ENCODE measurements around the gene RELT. TPM values are rescaled to one million over a fixed set of nuclear protein-coding genes. Genes with fewer than 3 reads are reported as not detected.

Gene RELT
- total RNA-seq, 1 donor from 2014 or later, result 7.8 TPM

- DNase-seq, result no peak
Measured at GRCh38 chr11:73392108-73393010, 16.2 kb downstream of the RELT start.

GRCh38 chr11:73393011-73393380 lies 16.8 kb downstream of the RELT start:
- DNase-seq, result peak; percentile 69

GRCh38 chr11:73393479-73394415 lies 17.5 kb downstream of the RELT start:
- peak; percentile 91 for DNase-seq

GRCh38 chr11:73394416-73395296 lies 18.5 kb downstream of the RELT start:
- no peak for DNase-seq

- DNase-seq, result no peak
Measured at GRCh38 chr11:73395297-73396208, 19.4 kb downstream of the RELT start.

- DNase-seq, result no peak
Measured at GRCh38 chr11:73396251-73396930, 20.2 kb downstream of the RELT start.

GRCh38 chr11:73396985-73397384 lies 20.8 kb downstream of the RELT start:
- no peak for DNase-seq

- DNase-seq, result no peak
Measured at GRCh38 chr11:73397468-73398131, 21.4 kb downstream of the RELT start.

- no peak for DNase-seq
Measured at GRCh38 chr11:73398132-73398526, 21.9 kb downstream of the RELT start.

- DNase-seq, result no peak
Measured at GRCh38 chr11:73398721-73399120, 22.5 kb downstream of the RELT start.

- DNase-seq, result peak; percentile 67
Measured at GRCh38 chr11:73399159-73399590, 23.0 kb downstream of the RELT start.

GRCh38 chr11:73399636-73400035 lies 23.4 kb downstream of the RELT start:
- DNase-seq, result no peak

GRCh38 chr11:73400293-73400692 lies 24.1 kb downstream of the RELT start:
- no peak for DNase-seq

GRCh38 chr11:73401217-73401923 lies 25.2 kb downstream of the RELT start:
- no peak for DNase-seq

- no peak for DNase-seq
Measured at GRCh38 chr11:73401924-73402833, 26.0 kb downstream of the RELT start.

- DNase-seq, result peak; percentile 51
Measured at GRCh38 chr11:73402834-73403185, 26.6 kb downstream of the RELT start.

GRCh38 chr11:73403541-73403940 lies 27.3 kb downstream of the RELT start:
- DNase-seq, result no peak

- DNase-seq, result peak; percentile 70
Measured at GRCh38 chr11:73404048-73404447, 27.8 kb downstream of the RELT start.
